Left ventricle myocardium superior (tissue), 1 donor: ENCODE results near the gene CR1L. TPM values are rescaled to one million over a fixed set of nuclear protein-coding genes. Genes with fewer than 3 reads are reported as not detected.
"Not testable (repeated sequence)": the region's sequence is repeated elsewhere in the genome, so short reads cannot be mapped to it uniquely, and the experiment has no call there.

Experiments
- ATAC-seq: fragments of 200-7000 bp; cut with Tn5 transposase; one replicate; pipeline ENCODE4 v1.9.1; 2020; ENCODE audit warnings: mild to moderate bottlenecking, moderate library complexity
- DNase-seq: peaks from one replicate; pipeline ENCODE4 v3.0.0-alpha.2; 2020
- intact Hi-C: fragments of 100-400 bp; cut with micrococcal nuclease; formaldehyde crosslinking; loops from one replicate; pipeline ENCODE4 v1.11.0; 2022
- total RNA-seq: library from RNA; stranded (reverse); fragmentation: NEBNext Ultra II Directional; extraction: Animal tissue kit (Norgen Biotek cat#: 25700); gene quantifications from one replicate; pipeline ENCODE4 v1.2.1, GENCODE V29; 2021
- donor health status: DM: no; HTN: yes; CAD: no; lungs with severe emphysema.

The CR1L gene
- total RNA-seq, 1 donor from 2014 or later = not detected

- ATAC-seq = no peak
- intact Hi-C loops = no loop called here
- DNase-seq = no peak
Measured at GRCh38 chr1:207755846-207756693, 111.1 kb downstream of the CR1L start.

GRCh38 chr1:207762622-207763021 is 117.7 kb downstream of the CR1L start:
- intact Hi-C loops = no loop called here
- DNase-seq = no peak
- ATAC-seq = no peak

DNA sequence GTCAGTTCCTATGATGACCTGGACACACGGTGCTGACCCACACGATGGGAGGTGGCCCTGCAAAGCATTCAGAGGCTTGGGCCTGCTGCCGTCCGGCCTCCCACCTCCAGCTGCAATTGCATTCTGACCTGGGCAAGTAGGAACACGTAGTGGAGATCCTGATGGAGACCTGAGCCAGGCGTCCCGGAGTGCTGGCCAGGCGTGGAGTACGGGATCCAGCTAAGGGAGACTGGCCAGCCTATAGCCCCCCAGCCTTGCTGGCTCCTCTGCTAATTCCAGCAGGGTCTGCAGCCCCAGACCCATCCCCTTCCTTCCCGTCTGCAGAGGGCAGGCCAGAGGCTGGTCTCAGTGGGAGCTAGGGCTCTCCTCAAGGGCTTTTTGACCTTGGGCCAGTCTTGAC is 118.2 kb downstream of the CR1L start:
- ATAC-seq (no peak), DNase-seq (no peak)
- intact Hi-C loops = no loop called here

DNA sequence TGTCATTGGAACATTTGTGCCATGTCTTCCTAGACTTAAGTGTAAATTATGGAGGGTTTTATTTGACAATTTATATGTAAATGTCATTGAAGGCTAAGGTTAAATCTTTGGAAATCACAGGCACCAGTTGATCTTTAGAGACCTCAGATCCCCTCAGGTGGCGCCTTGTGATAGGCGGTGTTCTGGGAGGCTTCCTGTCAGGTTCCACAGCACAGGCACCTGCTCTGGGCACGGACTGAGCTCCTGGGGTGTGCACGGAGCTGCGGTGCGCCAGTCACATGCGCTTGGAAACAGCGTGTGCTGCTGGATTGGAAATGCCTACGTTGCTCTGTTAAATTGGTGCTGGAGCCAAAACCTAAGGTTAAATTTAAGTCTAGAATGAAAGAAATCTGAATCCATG is 119.0 kb downstream of the CR1L start:
- intact Hi-C loops = no loop called here
- no peak for DNase-seq
- no peak for ATAC-seq

- ATAC-seq = no peak
- intact Hi-C loops = no loop called here
- no peak for DNase-seq
Measured at GRCh38 chr1:207766569-207766968, 121.6 kb downstream of the CR1L start.

- DNase-seq, intact Hi-C loops, ATAC-seq: not testable (repeated sequence)
Measured at GRCh38 chr1:207770514-207770913, 125.6 kb downstream of the CR1L start.

Other genes with a start within 250 kb of the CR1L start
- gene CR2, start 190.8 kb upstream of the CR1L start, total RNA-seq = not detected
- gene CR1, start 149.0 kb upstream of the CR1L start, total RNA-seq = 2.2 TPM
- gene CD46, start 106.9 kb downstream of the CR1L start, total RNA-seq = 113 TPM